ENCODE data around the gene CCR5AS.

DNA sequence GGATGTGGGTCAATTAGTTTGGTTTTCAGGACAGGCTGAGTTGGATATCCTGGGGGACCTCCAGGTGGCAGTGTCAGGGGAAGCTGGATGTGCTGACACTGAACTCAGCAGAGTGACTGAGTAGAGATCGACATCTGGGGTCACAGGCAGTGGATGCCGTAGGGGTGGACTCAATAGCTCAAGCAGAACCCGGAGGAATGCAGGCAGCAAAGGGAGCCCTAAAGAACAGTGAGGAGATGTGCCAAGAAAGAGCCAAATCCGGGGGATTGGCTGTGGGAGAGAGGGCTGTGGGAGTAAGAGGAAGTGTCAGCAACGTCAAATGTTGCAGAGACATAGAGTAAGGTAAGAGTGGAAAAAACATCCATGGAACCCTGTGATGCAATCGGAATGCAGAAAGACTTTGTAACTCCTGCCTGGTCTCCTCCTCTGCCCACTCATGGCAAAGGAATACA lies 11.6 kb downstream of the CCR5AS start:
- TF ChIP-seq, protein P1, sequence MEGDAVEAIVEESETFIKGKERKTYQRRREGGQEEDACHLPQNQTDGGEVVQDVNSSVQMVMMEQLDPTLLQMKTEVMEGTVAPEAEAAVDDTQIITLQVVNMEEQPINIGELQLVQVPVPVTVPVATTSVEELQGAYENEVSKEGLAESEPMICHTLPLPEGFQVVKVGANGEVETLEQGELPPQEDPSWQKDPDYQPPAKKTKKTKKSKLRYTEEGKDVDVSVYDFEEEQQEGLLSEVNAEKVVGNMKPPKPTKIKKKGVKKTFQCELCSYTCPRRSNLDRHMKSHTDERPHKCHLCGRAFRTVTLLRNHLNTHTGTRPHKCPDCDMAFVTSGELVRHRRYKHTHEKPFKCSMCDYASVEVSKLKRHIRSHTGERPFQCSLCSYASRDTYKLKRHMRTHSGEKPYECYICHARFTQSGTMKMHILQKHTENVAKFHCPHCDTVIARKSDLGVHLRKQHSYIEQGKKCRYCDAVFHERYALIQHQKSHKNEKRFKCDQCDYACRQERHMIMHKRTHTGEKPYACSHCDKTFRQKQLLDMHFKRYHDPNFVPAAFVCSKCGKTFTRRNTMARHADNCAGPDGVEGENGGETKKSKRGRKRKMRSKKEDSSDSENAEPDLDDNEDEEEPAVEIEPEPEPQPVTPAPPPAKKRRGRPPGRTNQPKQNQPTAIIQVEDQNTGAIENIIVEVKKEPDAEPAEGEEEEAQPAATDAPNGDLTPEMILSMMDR (IDR thresholded peaks at IDR 0.05), result no peak
- no peak for TF ChIP-seq SMAD4 (CRISPR knock-in tag; IDR thresholded peaks at IDR 0.05)
- TF ChIP-seq ETV6 (CRISPR knock-in tag; IDR thresholded peaks at IDR 0.05), result no peak
- TF ChIP-seq, protein P2, sequence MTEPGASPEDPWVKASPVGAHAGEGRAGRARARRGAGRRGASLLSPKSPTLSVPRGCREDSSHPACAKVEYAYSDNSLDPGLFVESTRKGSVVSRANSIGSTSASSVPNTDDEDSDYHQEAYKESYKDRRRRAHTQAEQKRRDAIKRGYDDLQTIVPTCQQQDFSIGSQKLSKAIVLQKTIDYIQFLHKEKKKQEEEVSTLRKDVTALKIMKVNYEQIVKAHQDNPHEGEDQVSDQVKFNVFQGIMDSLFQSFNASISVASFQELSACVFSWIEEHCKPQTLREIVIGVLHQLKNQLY (CRISPR knock-in tag; IDR thresholded peaks at IDR 0.05), result no peak
- no peak for TF ChIP-seq ZBTB43 (CRISPR knock-in tag; IDR thresholded peaks at IDR 0.05)
